GM12878 (cell line): ENCODE data around the gene KCNK1. TPM values are rescaled to one million over a fixed set of nuclear protein-coding genes. Genes with fewer than 3 reads are reported as not detected.

Source experiments
- ATAC-seq: fragments of 200-7000 bp; cut with Tn5 transposase; 3 replicates; pipeline ENCODE4 v1.9.1; 2020; ENCODE audit warnings: mild to moderate bottlenecking, moderate library complexity
- BruUV-seq: library from RNA; stranded (reverse); fragments of 400-500 nt; replicated peaks from 2 replicates; lab custom pipeline; 2021; lab: Mats Ljungman, UMichigan
- CTCF ChIA-PET: fragments of 300-600 bp; sonication (Branson Sonifier 250); formaldehyde crosslinking; extraction: SDS; loops from one replicate; lab custom pipeline; 2021; ENCODE audit warnings: inconsistent platforms; lab: Yijun Ruan, JAX
- POLR2A ChIA-PET: fragments of 350-600 bp; formaldehyde crosslinking; extraction: SDS; loops from one replicate; lab custom pipeline; 2021; ENCODE audit warnings: inconsistent platforms; lab: Charles Lee
- RAD21 ChIA-PET: fragments of 300-600 bp; sonication (Branson Sonifier 250); formaldehyde crosslinking; loops from one replicate; lab custom pipeline; 2023; ENCODE audit warnings: antibody characterized with exemption; ENCODE audit not compliant: unreplicated experiment; lab: Charles Lee
- SMC1A ChIA-PET: fragments of 300-600 bp; sonication (Branson Sonifier 250); formaldehyde crosslinking; loops from one replicate; lab custom pipeline; 2023; ENCODE audit not compliant: unreplicated experiment, uncharacterized antibody; lab: Charles Lee
- DNase-seq: peaks from one replicate; pipeline ENCODE4 v3.0.0-alpha.2; 2011; ENCODE audit warnings: low read depth, low spot score
- FAIRE-seq: peaks from 3 replicates; lab custom pipeline; 2011; peaks lifted over from hg19 to GRCh38; lab: Jason Lieb, UNC
- H2AFZ ChIP-seq: 2 replicates; pipeline ENCODE4 v1.6.0; 2011; ENCODE audit warnings: low read depth, low read length, control low read depth; ENCODE audit not compliant: control insufficient read depth
- H3K27ac ChIP-seq: 2 replicates; pipeline ENCODE4 v1.5.1; 2011; ENCODE audit warnings: control low read depth; ENCODE audit not compliant: control insufficient read depth, insufficient read depth
- H3K27me3 ChIP-seq, 2 experiments: replicated peaks in 1 of 2; 2 replicates each; pipeline versions ENCODE4 v1.6.0 to v1.6.1; 2011; ENCODE audit warnings: low read length in 1 of 2; ENCODE audit not compliant: control insufficient read depth in 2 of 2, insufficient read depth in 2 of 2
- H3K36me3 ChIP-seq, 2 experiments: 2 replicates each; pipeline ENCODE4 v1.5.1; 2011; ENCODE audit warnings: low read length in 1 of 2; ENCODE audit not compliant: control insufficient read depth in 2 of 2, insufficient read depth in 2 of 2
- H3K4me1 ChIP-seq: 2 replicates; pipeline ENCODE4 v1.6.1; 2011; ENCODE audit warnings: mild to moderate bottlenecking, low read length, moderate library complexity, mixed read lengths; ENCODE audit not compliant: control insufficient read depth, insufficient read depth
- H3K4me2 ChIP-seq: 2 replicates; pipeline ENCODE4 v1.6.0; 2011; ENCODE audit warnings: control low read depth; ENCODE audit not compliant: control insufficient read depth, insufficient read depth
- H3K4me3 ChIP-seq: fragments of 200-600 bp; sonication (generic); 2 replicates; pipeline ENCODE4 v1.5.1; 2016
- H3K79me2 ChIP-seq: 2 replicates; pipeline ENCODE4 v1.6.0; 2011; ENCODE audit warnings: low read length; ENCODE audit not compliant: control insufficient read depth, insufficient read depth
- H3K9ac ChIP-seq: 2 replicates; pipeline ENCODE4 v1.8.0; 2011; ENCODE audit warnings: low read length, control low read depth, mixed read lengths; ENCODE audit not compliant: control insufficient read depth, insufficient read depth
- H3K9me3 ChIP-seq: replicated peaks from 3 replicates; pipeline ENCODE4 v1.5.1; 2011; ENCODE audit warnings: mild to moderate bottlenecking, low read length; ENCODE audit not compliant: control insufficient read depth, insufficient read depth
- H4K20me1 ChIP-seq: 2 replicates; pipeline ENCODE4 v1.6.0; 2011; ENCODE audit not compliant: control insufficient read depth, insufficient read depth
- FOS ChIP-seq: IDR thresholded peaks from 3 replicates; pipeline ENCODE4 v1.6.1; 2011; ENCODE audit warnings: borderline replicate concordance; ENCODE audit not compliant: insufficient read length; ENCODE audit errors: extremely low read depth
- FOXK2 ChIP-seq: fragments of 450-650 bp; IDR thresholded peaks from 2 replicates; pipeline ENCODE4 v1.6.1; 2017; ENCODE audit warnings: mild to moderate bottlenecking, moderate library complexity
- FOXM1 ChIP-seq: IDR thresholded peaks from 2 replicates; pipeline ENCODE4 v1.6.1; 2012; ENCODE audit warnings: low read depth, mild to moderate bottlenecking, inconsistent platforms, low read length, moderate library complexity
- POLR2AphosphoS2 ChIP-seq: IDR thresholded peaks from 2 replicates; pipeline ENCODE4 v1.6.1; 2011; ENCODE audit warnings: low read depth, mild to moderate bottlenecking, low read length, improper control_type of control experiment, moderate library complexity
- POU2F2 ChIP-seq: IDR thresholded peaks from 3 replicates; pipeline ENCODE4 v1.6.1; 2011; ENCODE audit warnings: low read depth, mild to moderate bottlenecking, low read length, borderline replicate concordance
- RBBP5 ChIP-seq: fragments of 200-600 bp; sonication (generic); conservative IDR thresholded peaks from 2 replicates; pipeline ENCODE4 v1.6.1; 2016
- STAT1 ChIP-seq: fragments of 450-650 bp; conservative IDR thresholded peaks from 2 replicates; pipeline ENCODE4 v1.6.1; 2014; ENCODE audit warnings: antibody characterized with exemption, mild to moderate bottlenecking
- YBX1 ChIP-seq: fragments of 450-650 bp; IDR thresholded peaks from 2 replicates; pipeline ENCODE4 v1.6.1; 2016; ENCODE audit warnings: antibody characterized with exemption
- WGBS: methylation state at CpG from one replicate; pipeline ENCODE4 v1.1.6; 2016; ENCODE audit warnings: low lambda C conversion rate; ENCODE audit not compliant: insufficient replicate concordance, insufficient coverage; ENCODE audit errors: missing lambda C conversion rate; 5-methylcytosine and 5-hydroxymethylcytosine counted together
- in situ Hi-C: fragments of 300-500 bp; cut with MboI; formaldehyde crosslinking; loops from 9 replicates; pipeline ENCODE4 v1.14.3; 2018; ENCODE audit warnings: mixed read lengths
- intact Hi-C: fragments of 100-400 bp; cut with micrococcal nuclease; formaldehyde crosslinking; loops from one replicate; pipeline ENCODE4 v1.14.2; 2022; ENCODE audit not compliant: unreplicated experiment
- polyA plus RNA-seq, 11 experiments: library from polyadenylated mRNA; depleted of rRNA in 4 of 11; unstranded in 6 of 11; stranded (reverse) in 5 of 11; fragments of >200 nt; fragmentation: Nextera tagmentation in 4 of 11; fragmentation: Illumina TruSeq in 1 of 11; extraction: Ambion mirVana in 4 of 11; extraction: Trizol in 1 of 11; gene quantifications; 1 replicate in 1 of 11; 2 replicates in 10 of 11; pipeline versions ENCODE4 v1.2.1 to v1.2.3, GENCODE V29; 2011 to 2016; ENCODE audit warnings: inconsistent platforms in 2 of 11, missing spikeins in 2 of 11, low read depth in 1 of 11
- total RNA-seq, 4 experiments: library from RNA; depleted of rRNA in 3 of 4; stranded (reverse); fragments of >200 nt in 3 of 4; fragmentation: Illumina TruSeq in 1 of 4; extraction: Trizol in 1 of 4; gene quantifications; 2 replicates each; pipeline versions ENCODE4 v1.2.1 to v1.2.3, GENCODE V29; 2013 to 2021
- TF ChIP-seq, protein P1 (sequence below): IDR thresholded peaks from 2 replicates; pipeline ENCODE4 v1.6.1; 2012; ENCODE audit warnings: mild to moderate bottlenecking, low read depth, low read length
- TF ChIP-seq, protein P2 (sequence below): IDR thresholded peaks from 2 replicates; pipeline ENCODE4 v1.6.1; 2012; ENCODE audit warnings: low read depth, low read length, improper control_type of control experiment
- TF ChIP-seq, protein P3 (sequence below): fragments of 450-650 bp; IDR thresholded peaks from 2 replicates; pipeline ENCODE4 v1.6.1; 2016; ENCODE audit warnings: mild to moderate bottlenecking, moderate library complexity, borderline replicate concordance

Gene KCNK1
- total and polyA plus RNA-seq, 10 of the 15 experiments (the other 5 are each of a cell fraction or from before 2014, with no cell fraction given), result 9.4 to 27.6 (median 15.1) TPM

DNA sequence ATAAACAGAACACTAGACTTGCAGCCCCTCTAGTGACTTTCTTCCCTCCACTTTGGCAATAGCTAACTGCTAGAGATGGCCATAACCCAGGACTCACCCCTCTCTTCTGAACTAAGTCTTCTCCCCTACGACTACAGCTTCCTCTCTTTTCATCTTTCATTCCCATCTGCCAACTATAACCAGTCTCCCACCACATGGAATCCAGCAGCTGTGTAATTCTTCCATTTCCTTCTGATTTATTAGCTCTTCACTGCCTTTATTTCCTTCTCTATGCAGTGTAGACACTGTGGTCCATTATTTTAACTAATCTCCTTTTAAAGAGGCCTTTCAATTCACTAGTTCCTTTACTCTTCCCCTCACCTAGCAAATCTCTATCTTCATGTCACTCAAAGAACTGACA is 13.4 kb upstream of the KCNK1 start (continued):
- TF ChIP-seq, protein P1, sequence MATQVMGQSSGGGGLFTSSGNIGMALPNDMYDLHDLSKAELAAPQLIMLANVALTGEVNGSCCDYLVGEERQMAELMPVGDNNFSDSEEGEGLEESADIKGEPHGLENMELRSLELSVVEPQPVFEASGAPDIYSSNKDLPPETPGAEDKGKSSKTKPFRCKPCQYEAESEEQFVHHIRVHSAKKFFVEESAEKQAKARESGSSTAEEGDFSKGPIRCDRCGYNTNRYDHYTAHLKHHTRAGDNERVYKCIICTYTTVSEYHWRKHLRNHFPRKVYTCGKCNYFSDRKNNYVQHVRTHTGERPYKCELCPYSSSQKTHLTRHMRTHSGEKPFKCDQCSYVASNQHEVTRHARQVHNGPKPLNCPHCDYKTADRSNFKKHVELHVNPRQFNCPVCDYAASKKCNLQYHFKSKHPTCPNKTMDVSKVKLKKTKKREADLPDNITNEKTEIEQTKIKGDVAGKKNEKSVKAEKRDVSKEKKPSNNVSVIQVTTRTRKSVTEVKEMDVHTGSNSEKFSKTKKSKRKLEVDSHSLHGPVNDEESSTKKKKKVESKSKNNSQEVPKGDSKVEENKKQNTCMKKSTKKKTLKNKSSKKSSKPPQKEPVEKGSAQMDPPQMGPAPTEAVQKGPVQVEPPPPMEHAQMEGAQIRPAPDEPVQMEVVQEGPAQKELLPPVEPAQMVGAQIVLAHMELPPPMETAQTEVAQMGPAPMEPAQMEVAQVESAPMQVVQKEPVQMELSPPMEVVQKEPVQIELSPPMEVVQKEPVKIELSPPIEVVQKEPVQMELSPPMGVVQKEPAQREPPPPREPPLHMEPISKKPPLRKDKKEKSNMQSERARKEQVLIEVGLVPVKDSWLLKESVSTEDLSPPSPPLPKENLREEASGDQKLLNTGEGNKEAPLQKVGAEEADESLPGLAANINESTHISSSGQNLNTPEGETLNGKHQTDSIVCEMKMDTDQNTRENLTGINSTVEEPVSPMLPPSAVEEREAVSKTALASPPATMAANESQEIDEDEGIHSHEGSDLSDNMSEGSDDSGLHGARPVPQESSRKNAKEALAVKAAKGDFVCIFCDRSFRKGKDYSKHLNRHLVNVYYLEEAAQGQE, result no peak
- TF ChIP-seq YBX1 (no peak), STAT1 (no peak), RBBP5 (no peak), POLR2AphosphoS2 (no peak), FOXK2 (no peak)
- TF ChIP-seq, protein P2, sequence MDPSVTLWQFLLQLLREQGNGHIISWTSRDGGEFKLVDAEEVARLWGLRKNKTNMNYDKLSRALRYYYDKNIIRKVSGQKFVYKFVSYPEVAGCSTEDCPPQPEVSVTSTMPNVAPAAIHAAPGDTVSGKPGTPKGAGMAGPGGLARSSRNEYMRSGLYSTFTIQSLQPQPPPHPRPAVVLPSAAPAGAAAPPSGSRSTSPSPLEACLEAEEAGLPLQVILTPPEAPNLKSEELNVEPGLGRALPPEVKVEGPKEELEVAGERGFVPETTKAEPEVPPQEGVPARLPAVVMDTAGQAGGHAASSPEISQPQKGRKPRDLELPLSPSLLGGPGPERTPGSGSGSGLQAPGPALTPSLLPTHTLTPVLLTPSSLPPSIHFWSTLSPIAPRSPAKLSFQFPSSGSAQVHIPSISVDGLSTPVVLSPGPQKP, result no peak

DNA sequence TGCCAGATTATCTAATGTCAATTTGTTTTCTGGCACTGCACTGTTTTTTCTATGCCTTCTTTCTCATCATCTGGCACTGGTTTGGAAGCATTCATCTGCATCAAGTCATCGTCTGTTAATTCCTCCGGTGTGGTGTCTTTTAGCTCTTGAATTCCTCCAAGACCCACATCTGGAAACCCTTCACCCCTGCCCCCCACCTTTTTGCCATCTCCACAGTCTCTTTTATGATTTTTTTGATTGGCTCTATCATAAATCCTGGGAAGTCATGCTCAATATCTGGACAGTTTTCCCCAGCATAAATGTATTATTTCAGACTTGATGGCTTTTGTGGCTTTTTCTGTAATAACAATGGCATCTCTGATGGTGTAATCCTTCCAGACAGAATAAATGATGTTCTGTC is 10.4 kb upstream of the KCNK1 start:
- WGBS, result 97% methylated on average over 2 of the region's 2 CpGs
- no peaks in the 10 kb centered on the region for H3K36me3 ChIP-seq

More for the DNA sequence above, 10.4 kb upstream of the KCNK1 start:
- Histone ChIP-seq H3K4me3 (no peak overlapping the region), H3K4me1 (peaks cover 34% of the 10 kb centered on the region), H3K9me3 (no peaks in the 10 kb centered on the region; the same call in 2 of the 3 replicates), H3K27me3 (no peaks in the 10 kb centered on the region), H3K79me2 (no peaks in the 10 kb centered on the region), H3K27ac (no peak overlapping the region), H3K4me2 (no peak overlapping the region), H2AFZ (no peak overlapping the region), H3K9ac (no peak overlapping the region), H4K20me1 (no peaks in the 10 kb centered on the region)
- DNase-seq (no peak), FAIRE-seq (no peak), ATAC-seq (no peak)
- no peak for TF ChIP-seq FOXM1
- TF ChIP-seq FOS, result no peak
- no peak for TF ChIP-seq POU2F2
- TF ChIP-seq, protein P3, sequence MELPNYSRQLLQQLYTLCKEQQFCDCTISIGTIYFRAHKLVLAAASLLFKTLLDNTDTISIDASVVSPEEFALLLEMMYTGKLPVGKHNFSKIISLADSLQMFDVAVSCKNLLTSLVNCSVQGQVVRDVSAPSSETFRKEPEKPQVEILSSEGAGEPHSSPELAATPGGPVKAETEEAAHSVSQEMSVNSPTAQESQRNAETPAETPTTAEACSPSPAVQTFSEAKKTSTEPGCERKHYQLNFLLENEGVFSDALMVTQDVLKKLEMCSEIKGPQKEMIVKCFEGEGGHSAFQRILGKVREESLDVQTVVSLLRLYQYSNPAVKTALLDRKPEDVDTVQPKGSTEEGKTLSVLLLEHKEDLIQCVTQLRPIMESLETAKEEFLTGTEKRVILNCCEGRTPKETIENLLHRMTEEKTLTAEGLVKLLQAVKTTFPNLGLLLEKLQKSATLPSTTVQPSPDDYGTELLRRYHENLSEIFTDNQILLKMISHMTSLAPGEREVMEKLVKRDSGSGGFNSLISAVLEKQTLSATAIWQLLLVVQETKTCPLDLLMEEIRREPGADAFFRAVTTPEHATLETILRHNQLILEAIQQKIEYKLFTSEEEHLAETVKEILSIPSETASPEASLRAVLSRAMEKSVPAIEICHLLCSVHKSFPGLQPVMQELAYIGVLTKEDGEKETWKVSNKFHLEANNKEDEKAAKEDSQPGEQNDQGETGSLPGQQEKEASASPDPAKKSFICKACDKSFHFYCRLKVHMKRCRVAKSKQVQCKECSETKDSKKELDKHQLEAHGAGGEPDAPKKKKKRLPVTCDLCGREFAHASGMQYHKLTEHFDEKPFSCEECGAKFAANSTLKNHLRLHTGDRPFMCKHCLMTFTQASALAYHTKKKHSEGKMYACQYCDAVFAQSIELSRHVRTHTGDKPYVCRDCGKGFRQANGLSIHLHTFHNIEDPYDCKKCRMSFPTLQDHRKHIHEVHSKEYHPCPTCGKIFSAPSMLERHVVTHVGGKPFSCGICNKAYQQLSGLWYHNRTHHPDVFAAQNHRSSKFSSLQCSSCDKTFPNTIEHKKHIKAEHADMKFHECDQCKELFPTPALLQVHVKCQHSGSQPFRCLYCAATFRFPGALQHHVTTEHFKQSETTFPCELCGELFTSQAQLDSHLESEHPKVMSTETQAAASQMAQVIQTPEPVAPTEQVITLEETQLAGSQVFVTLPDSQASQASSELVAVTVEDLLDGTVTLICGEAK, result no peak
- ChIA-PET SMC1A (no interaction called here), CTCF (interaction anchor here (3.1 kb wide), 1 partner anchor 162 kb away, joined by 13 read pairs; no protein-coding TSS in a partner anchor), POLR2A (no interaction called here), RAD21 (no interaction called here)
- no TSS peak for BruUV-seq
- in situ Hi-C loops, result no loop called here
- intact Hi-C loops, result loop anchor here (2.0 kb wide), 1 partner anchor 203 kb away; no protein-coding TSS in a partner anchor
